GM19324 (cell line): ENCODE data around the gene AP3S2.

Source experiments
- ATAC-seq: cut with Tn5 transposase; IDR thresholded peaks from one replicate; pipeline ENCODE4 v1.9.1; 2021; ENCODE audit warnings: mild to moderate bottlenecking, moderate library complexity; ENCODE audit not compliant: unreplicated experiment, low FRiP score

Gene AP3S2

DNA sequence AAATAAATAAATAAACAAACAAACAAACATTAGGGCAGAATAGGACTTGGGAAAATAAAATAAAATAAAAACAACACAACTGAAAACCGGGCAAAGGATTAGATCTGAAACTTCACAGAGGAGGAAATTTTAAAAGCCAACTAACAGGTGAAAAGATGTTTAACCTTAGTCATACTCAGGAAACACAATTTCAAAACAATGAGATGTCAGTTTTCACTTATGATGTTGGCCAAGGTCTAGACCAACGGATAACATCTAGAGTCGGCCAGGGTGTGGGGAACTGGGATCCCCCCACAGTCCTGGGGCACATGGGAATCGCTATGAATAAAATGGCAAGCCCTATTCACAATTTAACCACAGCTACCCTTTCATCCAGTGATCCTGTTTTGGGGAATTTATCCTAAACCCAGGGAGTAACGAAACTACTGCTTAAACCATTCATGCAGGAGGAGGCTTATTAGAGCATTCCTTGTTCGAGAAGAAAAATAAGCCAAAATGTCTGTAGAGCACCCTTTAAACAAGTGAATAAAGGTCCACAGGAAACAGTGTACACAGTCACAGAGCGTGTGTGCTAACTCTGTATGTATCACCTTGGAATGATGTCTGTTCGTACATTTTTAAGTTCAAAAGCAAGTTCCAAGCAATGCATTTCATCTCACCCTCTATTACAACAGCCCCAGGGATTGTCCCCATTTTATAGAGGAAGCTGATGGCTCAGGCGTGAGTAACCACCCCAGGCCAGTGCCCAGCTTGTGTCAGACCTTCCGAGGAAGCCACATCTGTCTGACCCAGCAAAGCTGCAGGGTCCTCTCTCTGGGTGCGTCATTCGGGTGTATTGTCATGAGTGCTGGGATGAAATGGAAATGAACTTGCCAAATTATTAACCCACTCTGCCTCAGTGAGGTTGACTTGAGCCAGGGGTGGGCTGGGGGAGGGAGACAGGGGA is 72.9 kb downstream of the AP3S2 start:
- no peak for ATAC-seq

DNA sequence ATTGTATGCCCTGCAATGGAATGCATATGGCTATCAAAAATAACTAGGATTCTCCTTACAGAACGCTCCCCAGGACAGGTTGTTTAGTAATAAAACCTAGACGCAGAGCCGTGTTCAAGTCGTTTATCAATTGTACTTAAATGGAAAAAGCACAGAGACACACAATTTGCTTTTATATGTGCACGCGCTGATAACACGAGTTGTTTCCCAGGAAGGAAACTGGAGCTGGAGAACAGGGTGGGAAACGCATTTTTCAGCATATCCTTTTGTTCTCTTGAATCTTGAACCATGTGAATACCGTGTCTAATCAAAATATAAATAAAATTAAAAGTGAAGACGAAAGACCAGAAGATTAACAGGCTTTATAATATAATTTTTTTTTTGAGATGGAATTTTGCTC is 75.5 kb downstream of the AP3S2 start:
- no peak for ATAC-seq

DNA sequence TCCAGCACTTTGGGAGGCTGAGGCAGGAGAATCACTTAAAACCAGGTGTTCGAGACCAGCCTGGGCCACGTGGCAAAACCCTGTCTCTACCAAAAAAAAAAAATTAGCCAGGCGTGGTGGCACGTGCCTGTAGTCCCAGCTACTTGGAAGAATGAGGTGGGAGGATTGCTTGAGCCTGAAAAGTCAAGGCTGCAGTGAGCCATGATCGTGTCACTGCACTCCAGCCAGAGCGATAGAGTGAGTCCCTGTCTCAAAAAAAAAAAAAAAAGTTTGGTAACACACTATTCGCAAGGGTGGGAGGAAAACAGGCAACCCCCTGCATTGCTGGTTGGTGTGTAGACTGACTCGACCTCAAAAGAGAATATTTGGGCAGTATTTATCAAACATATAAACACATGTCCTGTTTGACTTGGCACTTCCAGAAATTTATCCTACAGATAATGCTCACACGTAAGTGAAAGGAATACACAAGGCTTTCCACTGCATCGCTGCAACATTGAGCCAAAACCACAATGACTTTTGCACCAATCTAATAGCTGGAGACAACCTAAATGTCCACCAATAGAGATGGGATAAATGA is 76.0 kb downstream of the AP3S2 start:
- ATAC-seq, result no peak

DNA sequence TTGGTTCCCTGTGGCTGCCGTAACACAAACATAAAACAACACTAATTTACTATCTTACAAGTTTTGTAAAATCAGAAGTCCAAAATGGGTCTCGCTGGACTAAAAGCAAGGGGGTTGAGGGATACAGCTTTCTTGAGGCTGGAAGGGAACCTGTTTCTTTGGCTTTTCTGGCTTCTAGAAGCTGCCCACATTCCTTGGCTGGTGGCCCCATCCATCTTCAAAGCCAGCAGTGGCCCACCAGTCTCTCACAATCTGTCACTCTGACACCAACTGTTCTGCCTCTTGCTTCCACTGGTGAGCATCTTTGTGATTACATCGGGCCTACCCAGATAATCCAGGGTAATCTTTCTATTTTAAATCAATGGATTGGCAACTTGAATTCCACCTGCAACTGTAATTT is 78.0 kb downstream of the AP3S2 start:
- no peak for ATAC-seq

DNA sequence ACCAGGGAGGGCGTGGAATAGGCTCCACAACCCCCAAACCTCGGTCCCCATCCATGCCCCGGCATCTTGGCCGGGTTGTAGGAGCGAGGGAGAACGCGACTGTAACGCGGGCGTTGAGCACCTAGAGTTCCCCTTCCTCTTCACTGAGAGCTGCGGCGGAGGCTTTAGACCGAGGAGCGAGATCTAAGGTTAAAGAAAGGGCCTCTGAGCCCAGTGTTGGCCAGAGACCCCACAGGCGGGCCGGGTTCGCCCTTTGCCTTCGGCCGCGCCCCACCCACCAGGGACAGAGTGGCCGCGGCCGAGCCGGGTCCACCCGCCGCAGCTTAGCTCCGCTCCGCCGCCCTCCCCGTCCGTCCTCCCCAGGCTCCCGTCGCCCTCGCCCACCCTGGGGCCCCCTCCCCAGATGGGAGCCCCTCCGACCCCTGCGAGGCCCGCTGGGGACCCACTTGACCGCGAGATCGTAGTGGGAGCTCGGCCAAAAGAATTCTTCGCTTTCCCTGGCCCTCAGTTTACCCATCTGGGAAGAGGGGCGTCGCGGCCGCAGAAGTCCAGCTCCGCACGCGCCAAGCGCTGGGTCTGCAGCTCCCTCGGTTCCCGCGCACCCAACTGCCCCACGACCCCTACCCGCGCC is 79.6 kb downstream of the AP3S2 start:
- no peak for ATAC-seq

DNA sequence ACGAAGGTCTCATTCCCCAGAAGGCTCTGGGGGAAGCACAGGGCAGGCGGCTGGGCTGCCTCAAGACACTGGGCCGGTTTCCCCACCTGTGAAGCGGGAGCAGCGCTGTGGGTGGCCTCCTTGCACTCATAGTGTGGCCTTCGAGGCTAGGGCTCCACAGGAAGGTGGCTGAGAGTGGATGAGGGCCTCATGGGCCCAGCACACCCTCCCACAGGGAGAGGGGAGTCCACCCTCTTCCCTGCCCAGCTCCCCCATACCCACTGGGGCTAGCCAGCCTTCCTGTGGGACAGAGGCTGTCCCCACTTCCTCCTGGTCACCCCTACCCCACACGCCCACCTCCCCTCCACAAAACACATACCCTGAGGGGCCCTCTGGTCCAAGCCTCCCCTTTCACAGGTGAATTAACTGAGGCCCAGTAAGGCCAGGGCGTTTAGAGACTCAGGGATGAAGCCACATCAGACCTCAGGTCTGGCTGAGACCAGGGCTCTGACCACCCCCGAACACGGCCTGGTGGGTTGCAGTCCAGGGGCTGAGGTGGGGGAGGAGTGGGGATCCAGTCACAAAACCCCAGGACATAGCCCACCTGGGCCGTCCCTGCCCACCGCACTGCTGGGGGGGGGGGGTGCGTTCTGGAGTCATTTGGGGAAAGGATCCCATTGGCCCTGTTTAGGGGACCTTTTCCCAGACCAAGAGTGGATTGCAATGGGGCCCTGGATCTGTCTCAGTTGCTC is 80.2 kb downstream of the AP3S2 start:
- no peak for ATAC-seq

DNA sequence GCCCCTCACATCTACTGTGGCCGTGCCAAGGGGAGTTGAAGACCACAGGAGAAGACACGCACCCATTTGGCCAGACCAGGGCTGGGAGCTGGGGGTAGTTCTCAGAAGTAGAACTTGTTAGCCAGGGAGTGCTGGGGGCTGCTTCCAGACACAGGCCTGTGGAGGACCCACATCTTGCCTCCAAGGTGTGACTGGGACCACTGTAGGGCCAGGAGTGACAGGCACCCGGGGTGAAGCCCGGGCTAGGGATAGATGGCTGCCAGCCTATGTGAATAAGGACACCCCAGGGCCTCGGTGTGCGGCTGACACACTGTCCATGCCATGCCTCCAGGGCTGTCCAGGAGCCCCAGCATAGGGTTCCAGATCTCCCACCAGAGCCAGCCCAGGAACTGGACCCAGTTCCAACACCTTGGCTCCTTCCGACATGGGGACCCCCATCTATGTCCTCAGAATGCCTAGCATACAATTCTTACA is 80.9 kb downstream of the AP3S2 start:
- no peak for ATAC-seq

DNA sequence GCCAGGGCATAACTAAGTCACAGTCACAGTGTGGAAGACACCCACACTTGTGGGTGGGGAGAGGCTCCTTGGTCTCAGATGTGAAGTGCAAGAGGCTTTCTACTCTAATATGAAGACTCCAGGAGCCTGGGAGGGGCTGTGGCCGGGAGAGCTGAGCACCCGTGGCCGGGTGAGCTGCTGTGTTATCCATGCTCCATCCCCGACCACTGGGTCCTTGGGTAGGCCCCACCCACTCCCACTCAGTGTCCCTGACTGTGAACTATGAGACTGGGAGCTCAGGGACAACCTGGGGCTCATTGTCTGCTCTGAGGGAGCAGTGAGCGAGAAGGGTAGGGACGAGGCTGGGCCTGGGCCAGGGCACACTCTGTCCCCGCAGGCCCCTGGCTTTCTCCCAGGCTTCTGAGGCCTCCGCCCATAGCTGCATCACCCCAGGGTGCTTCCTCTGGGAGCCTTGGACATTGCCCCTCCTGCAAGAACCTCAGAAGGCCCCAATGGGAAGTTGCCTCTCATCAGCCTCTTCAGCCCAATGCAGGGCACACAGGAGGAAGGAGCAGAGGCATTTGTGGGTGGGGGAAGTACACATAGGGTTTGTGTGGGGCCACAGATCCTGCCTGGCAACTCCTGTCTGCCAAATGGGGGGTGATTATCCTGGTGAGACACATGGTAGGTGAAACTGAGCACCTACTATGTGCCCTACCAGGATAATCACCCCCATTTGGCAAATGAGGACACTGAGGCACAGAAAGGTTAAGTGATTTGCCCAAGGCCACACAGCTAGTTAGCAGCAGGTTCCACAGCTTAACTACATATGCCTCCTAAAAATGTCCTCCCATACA is 81.6 kb downstream of the AP3S2 start:
- ATAC-seq, result no peak

DNA sequence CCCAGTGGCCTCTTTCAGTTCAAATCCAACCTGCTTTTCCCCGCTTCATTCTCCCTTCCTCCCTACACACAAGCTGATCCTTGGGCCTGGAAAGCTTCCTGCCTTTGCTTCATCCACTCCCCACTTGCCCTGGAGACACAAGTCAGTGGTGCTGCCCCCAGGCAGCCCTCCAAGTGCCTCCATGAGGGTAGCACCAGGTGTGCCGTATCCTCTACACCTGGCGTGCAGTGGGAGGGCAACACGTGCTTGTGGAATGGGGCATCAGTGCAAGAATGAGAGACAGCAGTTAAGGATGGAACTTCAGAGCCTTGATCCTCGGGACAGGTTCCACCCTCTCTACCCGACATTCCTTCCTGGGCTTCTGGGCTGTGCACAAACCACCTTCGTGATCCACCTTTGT is 83.0 kb downstream of the AP3S2 start:
- ATAC-seq, result no peak

DNA sequence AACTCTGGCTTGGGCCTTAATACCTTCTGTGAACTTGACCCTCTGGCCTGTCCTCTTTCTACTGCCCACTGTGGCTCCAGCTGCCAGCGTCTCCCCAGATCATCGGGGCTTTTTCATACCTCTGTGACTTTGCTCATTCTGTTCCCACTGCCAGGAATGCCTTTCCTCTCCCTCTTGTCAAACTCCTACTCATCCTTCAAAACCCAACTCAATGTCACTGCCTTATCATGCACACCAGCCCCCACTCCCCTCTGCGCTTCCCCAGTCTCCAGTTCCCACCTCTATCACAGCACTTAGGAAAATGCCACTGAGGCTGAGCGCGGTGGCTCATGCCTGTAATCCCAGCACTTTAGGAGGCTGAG is 84.0 kb downstream of the AP3S2 start:
- ATAC-seq, result no peak

DNA sequence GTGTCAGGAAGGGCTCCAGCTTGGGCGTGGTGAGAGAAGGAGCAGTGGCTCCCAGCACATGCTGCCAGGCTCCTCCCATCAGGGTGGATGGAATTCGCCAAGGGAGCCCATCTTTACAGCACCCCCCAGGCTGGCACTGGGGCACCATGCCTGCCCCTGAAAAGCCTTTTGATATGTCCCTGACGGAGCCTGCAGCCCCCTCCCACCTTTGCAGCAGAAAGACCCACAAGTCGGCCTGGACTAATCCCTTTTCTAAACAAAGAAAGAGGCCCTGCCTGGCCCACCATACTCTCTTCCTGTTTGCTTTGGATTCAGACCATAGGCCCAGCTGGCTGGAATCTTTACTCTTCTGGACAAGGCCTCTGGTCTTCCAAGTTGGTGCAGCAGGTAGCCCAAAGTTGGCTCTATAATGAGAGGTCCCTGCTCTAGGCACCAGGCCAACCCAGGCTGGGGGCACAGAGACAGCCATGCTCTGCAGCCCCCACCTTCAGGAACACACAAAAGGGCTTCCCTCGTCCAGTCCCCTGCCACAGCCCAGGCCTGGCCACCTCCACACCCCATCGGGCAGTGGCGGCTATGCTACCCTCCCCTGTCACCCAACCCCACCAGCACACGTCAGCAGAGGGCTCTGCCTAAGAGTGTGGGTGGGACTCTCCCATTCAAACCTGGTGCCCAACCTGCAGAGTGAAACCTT is 84.6 kb downstream of the AP3S2 start:
- no peak for ATAC-seq

DNA sequence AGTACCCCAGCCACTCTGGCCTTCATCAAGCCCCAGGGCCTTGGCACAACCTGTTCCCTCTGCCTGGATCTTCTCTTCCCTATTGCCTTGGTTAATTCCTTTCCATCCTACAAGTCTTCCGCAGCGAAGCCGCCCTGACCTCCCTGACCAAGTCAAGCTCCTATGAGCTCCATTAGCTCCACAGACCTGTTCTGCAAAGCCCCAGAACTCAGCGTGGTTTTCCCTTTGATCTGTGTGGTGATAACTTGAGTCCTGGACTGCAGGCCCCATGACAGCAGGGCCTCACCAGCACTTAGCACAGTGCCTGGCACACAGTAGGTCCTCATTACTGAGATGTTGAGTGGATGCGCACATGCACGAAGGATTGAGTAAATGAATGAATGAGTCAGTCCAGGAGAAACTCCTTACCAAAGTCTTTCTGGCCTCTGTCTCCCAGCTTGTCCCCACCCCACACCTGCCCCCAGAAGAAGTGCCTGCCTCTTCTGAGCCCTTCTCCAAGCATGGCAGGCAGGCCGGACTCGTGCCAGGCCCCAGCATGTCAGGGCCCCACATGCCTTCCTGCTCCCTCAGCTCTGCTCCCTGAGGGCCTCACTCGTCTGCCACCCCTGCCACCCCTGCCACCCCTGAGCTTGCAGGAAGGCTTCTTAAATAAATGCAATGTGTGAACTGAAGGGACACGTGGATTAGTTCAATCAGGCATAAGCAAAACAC is 85.5 kb downstream of the AP3S2 start:
- no peak for ATAC-seq

DNA sequence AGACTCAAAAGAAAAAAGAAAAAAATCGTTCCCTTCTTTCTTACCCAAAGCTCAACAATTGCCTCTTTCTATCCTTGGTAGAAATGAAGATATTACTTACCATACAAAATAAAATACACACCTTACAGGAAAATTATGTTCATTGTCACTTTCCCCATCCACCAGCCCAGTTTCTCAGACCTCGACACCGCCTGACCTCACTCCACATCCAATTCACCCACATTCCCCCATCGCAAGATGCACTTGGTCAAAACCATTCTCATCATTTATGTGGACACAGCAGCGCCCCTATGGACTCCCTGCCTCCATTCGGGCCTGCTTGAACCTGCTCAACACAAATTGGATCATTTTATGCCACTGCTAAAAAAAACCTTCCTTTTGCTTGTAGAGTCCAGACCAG is 86.1 kb downstream of the AP3S2 start:
- no peak for ATAC-seq

DNA sequence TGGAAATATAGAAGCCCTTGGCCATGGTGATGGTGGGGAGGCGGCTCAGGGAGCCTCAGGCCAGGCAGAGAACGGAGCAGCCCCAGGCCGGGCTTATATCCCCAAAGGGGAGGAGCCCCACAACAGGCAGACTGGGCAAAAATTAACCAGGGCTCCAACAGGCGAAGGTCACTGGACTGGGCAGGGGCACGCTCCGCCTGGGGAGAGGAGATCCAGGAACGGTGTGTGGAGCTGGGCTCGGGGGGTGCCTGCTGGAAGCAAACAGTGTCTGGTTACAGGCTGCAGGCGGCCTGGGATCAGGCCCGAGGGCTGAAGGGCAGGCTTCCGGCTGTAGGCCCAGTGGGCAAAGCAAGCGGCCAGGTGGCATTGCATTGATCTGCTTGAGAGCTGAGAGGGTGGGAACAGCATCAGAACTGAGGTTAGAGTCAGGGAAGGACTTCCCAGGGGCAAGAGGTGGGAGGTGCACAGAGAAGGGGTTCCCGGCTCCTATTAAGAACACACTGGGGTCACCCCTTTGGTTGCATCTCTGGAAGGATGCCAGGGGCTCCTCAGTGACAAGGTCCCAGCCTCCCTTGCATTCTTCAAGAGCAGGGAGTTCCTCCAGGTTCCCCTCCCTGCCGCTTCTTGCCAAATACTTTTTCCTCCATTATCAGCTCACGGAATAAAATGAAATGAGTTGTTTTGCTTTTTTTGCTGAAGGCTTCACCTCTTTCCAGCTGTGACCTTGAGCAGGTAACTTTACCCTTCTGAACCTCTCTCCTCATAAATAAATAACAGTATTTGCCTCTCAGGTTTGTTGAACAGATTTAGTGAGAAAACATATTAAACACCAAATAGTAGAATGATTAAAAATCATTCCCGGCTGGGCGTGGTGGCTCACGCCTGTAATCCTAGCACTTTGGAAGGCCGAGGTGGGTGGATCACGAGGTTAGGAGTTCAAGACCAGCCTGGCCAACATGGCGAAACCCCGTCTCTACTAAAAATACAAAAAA is 86.9 kb downstream of the AP3S2 start:
- ATAC-seq, result no peak

DNA sequence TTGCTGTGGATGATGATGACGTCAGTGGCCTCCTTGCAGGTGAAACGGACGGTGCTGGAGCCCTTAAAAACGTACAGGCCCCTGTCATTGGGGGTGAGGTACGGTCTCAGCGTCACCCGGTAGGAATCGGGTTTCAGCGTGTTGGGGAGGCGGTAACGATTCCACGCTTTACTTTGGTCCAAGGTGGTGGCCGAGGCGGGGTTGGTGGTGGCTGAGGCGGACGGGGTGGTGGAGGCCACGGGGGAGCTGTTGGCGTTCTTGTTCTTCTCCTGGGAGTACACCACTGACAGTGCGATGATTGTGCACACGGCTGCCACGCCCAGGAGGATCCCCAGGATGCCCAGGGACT is 87.6 kb downstream of the AP3S2 start:
- no peak for ATAC-seq

DNA sequence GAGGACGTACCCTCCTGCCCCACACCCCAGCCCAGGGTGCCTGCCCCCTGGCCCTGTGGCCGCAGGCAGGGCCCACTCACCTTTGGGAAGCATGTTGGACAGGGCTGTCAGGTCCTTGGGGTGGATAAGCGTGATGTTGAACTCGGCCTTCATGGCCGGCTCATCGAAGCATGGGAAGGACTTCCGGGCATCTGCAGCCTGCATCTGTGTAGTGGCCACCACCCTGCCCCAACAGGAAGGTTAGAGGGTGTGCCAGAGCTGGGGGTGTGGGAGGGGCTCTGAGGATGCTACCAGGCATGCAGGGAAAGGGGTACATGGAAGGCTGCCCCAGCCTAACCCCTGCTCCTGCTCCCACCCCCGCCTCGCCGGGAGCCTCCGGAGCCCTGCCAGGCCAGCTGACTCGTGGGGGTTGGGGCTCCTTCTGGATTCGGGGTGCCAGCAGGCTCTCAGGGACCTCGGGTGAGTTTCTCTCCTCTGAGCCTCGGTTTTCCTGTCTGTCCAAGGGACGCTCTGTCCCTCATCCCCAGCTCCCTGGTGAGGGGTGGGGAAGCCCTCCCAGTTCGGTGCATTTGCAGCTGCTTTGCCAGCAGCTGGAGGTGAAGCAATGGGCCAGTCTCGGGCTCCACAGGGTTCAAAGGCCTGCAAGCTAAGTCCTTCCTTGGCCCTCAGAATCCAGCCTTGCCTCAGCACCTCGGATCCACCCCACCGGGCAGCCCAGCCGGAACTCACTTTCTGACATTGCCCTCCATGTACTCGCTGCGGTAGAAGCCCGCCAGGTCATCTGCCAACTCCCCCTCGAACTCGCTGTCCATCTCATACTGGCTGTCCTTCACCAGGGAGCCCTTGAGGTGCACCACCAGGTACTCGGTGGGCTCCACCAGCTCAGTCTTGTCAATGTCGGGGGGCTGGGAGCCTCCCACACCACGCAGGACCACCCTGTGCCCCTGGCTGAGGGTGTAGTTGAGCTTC is 88.3 kb downstream of the AP3S2 start:
- no peak for ATAC-seq
